HuH-7 (cell line): Measurements from ENCODE around the gene TNNT1.

Experiments
- DNase-seq: peaks from one replicate; pipeline ENCODE4 v3.0.0; 2011; ENCODE audit warnings: low spot score

The TNNT1 gene

DNA sequence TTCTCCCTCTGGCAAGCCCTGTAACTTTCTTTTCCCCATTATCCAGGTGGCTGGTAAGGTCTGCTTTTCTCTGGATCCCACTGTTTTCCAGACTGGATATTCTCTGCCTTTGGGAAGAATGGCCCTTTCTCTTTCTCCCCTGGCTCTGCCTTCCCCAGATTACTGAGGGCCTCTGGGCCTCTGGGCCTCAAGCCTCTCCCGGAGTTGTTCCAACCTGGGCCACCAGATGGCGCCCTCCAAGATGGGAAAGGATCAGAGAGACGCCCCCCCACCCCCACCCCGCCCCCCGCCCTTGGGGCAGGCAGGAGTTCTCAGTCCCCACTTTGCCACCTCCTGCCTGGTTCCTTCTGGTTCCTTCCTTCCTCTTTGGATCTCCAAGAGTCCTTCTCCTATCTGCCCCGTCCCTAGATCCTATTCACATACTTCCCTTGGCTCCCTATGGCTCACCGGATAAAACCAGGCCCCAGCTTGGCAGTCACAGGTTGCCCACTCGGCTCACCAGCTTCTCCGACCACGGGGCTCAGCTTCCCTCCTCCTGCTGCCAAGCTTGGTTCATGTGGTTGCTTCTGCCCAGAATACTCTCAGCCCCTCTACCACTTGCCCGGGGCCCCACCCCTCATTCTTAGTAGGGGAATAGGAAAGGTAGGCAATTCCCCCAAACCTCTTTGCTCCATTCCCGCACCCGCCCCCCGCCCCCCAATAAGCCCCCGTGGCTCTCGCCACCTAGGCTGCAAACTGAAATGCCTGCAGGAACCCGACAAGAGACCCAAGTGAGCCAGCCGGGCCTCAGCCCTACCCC is 60.3 kb downstream of the TNNT1 start:
- DNase-seq, result peak; percentile 86

DNA sequence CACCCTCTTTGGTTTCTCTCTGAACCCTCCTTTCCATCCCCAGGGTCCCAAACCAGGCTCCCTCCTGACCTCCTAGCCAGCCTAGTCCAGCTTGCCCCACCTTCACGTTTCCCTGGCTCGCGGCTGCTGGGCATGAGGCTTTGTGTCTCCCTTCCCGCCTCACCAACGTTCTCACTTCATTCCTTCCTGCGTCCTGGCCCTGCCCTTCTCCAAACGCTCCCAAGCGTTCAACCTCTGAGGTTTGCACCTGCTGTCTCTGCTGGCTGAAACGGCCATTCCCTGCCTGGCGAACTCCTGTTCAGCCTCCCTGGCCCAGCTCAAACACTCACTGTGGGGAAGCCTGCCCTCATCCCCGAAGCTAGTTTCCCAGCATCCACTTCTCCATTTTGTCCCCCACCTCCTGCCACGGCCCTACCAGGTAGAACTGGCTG is 61.0 kb downstream of the TNNT1 start:
- DNase-seq, result no peak

DNA sequence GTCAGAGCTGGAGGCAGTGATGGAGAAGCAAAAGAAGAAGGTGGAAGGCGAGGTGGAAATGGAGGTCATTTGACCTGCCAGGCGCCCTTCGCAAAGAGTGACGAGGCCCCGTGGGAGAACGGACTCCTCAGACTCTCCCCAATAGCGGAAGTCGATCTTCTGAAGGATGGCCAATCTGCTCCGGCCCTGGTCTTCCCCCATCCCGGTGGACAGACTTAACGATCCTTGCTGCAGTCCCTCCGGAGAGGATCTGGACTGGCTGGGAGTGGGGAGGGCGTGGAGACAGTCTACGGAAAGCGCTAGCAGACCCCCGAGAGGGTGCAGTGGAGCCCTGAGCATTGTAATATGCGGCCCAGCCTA is 61.5 kb downstream of the TNNT1 start:
- no peak for DNase-seq

- no peak for DNase-seq
These were observed 62.1 kb downstream of the TNNT1 start for GRCh38 chr19:55086730-55087541.

DNA sequence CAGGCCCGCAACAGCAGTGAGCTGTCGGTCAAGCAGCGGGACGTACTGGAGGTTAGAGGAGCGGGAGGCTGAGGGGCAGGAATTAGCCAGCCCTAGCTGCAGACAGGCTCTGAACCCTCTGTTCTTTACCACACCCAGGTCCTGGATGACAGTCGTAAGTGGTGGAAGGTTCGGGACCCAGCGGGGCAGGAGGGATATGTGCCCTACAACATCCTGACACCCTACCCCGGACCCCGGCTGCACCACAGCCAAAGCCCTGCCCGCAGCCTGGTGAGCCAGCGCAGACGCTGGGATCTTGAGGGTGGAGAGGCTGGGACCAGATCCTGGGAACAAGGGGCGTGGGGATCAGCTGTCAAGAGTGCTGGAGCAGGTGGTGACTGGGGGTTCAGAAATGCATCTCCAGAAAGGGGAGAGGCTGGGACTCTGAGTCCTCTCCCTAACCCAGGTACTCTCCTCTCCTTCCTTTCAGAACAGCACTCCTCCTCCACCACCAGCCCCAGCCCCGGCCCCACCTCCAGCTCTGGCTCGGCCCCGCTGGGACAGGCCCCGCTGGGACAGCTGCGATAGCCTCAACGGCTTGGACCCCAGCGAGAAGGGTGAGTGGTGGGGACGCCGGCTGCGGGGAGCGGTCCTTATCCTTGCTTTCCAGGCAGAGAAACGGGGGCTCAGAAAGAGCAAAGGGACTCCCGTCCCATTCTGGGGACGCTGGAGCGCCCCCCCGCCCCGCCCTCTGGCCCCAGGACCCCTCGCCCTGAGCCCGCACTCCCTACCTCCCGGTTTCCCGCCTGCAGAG is 62.9 kb downstream of the TNNT1 start:
- DNase-seq, result no peak

GRCh38 chr19:55084416-55084815 is 64.6 kb downstream of the TNNT1 start:
- DNase-seq, result no peak

DNA sequence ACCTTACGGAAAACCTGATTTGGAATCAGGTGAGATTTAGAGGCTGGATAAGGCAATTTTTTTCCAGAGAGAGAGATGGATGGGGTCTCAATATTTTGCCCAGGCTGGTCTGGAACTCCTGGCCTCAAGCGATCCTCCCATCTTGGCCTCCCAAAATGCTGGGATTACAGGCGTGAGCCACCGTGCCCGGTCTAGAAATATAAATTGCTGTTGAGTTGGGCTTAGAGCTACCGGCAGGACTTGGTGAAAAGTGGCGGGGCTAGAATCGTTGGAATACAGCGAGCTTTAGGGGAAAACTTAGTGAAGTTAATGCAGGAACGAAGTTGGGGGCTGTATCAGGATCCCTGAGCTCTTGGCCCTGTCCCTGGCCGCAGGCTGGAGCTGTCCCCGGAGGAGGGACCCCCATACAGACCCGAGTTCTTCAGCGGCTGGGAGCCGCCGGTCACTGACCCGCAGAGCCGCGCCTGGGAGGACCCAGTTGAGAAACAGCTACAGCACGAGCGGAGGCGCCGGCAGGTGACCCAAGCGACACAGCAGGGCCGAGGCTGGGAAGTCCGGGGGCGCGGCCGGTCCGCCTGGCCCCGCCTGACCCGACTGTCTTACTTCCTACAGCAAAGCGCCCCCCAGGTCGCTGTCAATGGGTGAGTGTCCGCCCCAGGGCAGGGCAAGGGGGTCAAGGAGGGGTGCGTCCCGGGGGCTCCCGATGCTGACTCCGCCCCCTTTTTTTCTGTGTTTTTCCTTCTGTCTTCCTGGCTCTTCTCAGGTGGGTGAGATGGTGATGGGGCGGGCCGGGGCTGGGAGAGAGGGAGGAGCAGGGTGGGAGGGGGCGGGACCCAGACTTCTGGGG is 65.8 kb downstream of the TNNT1 start:
- peak; percentile 71 for DNase-seq
